Articular chondrocyte of knee joint (primary cell): ENCODE measurements around the gene FAM237A. TPM values are rescaled to one million over a fixed set of nuclear protein-coding genes. Genes with fewer than 3 reads are reported as not detected.

ENCODE experiments used
- total RNA-seq: library from RNA; depleted of rRNA; stranded (reverse); fragments of >200 nt; gene quantifications from 2 replicates; pipeline ENCODE4 v1.2.3, GENCODE V29; 2012

The FAM237A gene
- total RNA-seq: not detected in 2 replicates

GRCh38 chr2:206642075-206643025 lies at the start of gene FAM237A:
TSS of gene FAM237A (plus strand) at chr2:206642487. CDS start at chr2:206644237, 1,750 bp downstream.

Other genes with a start within 250 kb of the FAM237A start
- 0.13 and 0.76 TPM in 2 replicates for gene ADAM23, start 199.0 kb upstream of the FAM237A start, total RNA-seq
- gene DYTN, start 75.9 kb downstream of the FAM237A start, total RNA-seq: not detected in 2 replicates
- 2.3 and 2.7 TPM in 2 replicates for gene MDH1B, start 122.8 kb downstream of the FAM237A start, total RNA-seq
- 55.7 and 60.9 TPM in 2 replicates for gene FASTKD2, start 123.1 kb downstream of the FAM237A start, total RNA-seq